HG02610 (cell line): ENCODE results near the gene GNG13.
A peak's percentile ranks its signal among the peaks of the same experiment; 100 is the strongest.

ENCODE experiments used
- ATAC-seq: cut with Tn5 transposase; IDR thresholded peaks from one replicate; pipeline ENCODE4 v1.9.1; 2021; ENCODE audit warnings: mild to moderate bottlenecking, moderate library complexity; ENCODE audit not compliant: unreplicated experiment

GNG13 gene

GRCh38 chr16:815861-816260, 15.3 kb upstream of the GNG13 start:
- no peak for ATAC-seq

GRCh38 chr16:814974-815373, 14.4 kb upstream of the GNG13 start:
- ATAC-seq: no peak

- ATAC-seq: no peak
These were observed 13.4 kb upstream of the GNG13 start for GRCh38 chr16:813916-814412.

- ATAC-seq: no peak
These were observed 12.8 kb upstream of the GNG13 start for GRCh38 chr16:813204-813915.

- no peak for ATAC-seq
These were observed 7.5 kb upstream of the GNG13 start for GRCh38 chr16:808085-808386.

- peak; percentile 83 for ATAC-seq
These were observed 7.0 kb upstream of the GNG13 start for GRCh38 chr16:807347-808084.

GRCh38 chr16:805474-805873, 4.9 kb upstream of the GNG13 start:
- no peak for ATAC-seq

GRCh38 chr16:804193-805048, 3.9 kb upstream of the GNG13 start:
- no peak for ATAC-seq

- no peak for ATAC-seq
These were observed 3.2 kb upstream of the GNG13 start for GRCh38 chr16:803754-804080.

- no peak for ATAC-seq
These were observed 2.6 kb upstream of the GNG13 start for GRCh38 chr16:802914-803753.

- ATAC-seq: no peak
These were observed 1.9 kb upstream of the GNG13 start for GRCh38 chr16:802461-802860.

- no peak for ATAC-seq
These were observed 1.2 kb upstream of the GNG13 start for GRCh38 chr16:801584-802363.

- ATAC-seq: no peak
These were observed 439 bp upstream of the GNG13 start for GRCh38 chr16:800834-801511.

- no peak for ATAC-seq
These were observed 1.2 kb downstream of the GNG13 start for GRCh38 chr16:799111-799947.

GRCh38 chr16:798666-799065, 1.9 kb downstream of the GNG13 start:
- ATAC-seq: no peak

- no peak for ATAC-seq
These were observed 2.8 kb downstream of the GNG13 start for GRCh38 chr16:797686-798085.

- no peak for ATAC-seq
These were observed 3.5 kb downstream of the GNG13 start for GRCh38 chr16:797120-797420.

- ATAC-seq: no peak
These were observed 4.0 kb downstream of the GNG13 start for GRCh38 chr16:796296-797119.
